ENCODE measurements around the gene GALNT1.

Gene GALNT1

DNA sequence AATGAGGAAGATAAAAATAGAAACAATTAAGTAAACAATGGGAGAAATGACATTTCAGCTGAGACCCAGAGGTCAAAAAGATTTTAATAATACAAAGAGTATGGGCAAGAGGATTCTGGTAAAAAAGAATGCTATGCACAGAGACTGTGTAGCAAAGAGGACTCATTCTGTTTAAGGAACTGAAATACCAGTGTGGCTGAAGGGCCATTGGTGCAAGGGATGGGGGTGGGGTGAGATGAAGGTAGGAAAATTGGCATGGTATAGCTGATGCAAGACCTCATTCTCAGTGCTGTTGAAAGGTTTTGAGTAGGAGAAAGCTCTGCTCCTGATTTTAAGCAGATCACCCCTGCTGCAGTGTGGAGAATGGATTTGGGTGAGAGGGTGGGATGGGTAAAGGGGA, 10.8 kb downstream of the GALNT1 start:
- peak; percentile 25 for DNase-seq (ENCODE audit: low read depth)

DNA sequence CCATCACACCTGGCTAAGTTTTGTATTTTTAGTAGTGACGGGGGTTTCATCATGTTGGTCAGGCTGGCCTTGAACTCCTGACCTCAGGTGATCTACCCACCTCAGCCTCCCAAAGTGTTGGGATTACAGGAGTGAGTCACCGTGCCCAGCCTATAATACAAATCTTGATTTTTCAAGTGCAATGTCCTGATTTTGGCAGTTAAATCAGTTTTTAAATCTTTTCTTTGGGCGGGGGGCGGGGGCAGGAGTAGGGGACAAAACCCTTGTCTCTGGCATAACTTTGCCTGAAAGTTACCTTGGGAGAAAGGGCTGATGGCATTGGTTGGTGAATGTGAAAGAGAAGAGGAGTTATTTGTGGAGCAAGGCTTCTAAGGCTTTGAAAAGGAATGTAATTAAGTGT, 12.3 kb downstream of the GALNT1 start:
- DNase-seq (ENCODE audit: low read depth) = no peak
- TF ChIP-seq, protein P1, sequence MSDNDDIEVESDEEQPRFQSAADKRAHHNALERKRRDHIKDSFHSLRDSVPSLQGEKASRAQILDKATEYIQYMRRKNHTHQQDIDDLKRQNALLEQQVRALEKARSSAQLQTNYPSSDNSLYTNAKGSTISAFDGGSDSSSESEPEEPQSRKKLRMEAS (IDR thresholded peaks at IDR 0.05; ENCODE audit: low read depth, low read length) = no peak
- H3K4me3 ChIP-seq (ENCODE audit: low read depth, low read length) = no peak overlapping the region

More for the DNA sequence above, 10.8 kb downstream of the GALNT1 start:
- no peak for TF ChIP-seq POLR2A (IDR thresholded peaks at IDR 0.05; ENCODE audit: extremely low read depth, insufficient read length)
- TF ChIP-seq, protein P2, sequence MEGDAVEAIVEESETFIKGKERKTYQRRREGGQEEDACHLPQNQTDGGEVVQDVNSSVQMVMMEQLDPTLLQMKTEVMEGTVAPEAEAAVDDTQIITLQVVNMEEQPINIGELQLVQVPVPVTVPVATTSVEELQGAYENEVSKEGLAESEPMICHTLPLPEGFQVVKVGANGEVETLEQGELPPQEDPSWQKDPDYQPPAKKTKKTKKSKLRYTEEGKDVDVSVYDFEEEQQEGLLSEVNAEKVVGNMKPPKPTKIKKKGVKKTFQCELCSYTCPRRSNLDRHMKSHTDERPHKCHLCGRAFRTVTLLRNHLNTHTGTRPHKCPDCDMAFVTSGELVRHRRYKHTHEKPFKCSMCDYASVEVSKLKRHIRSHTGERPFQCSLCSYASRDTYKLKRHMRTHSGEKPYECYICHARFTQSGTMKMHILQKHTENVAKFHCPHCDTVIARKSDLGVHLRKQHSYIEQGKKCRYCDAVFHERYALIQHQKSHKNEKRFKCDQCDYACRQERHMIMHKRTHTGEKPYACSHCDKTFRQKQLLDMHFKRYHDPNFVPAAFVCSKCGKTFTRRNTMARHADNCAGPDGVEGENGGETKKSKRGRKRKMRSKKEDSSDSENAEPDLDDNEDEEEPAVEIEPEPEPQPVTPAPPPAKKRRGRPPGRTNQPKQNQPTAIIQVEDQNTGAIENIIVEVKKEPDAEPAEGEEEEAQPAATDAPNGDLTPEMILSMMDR (IDR thresholded peaks at IDR 0.05; ENCODE audit: low read depth, low read length) = no peak
- no peak overlapping the region for H3K4me3 ChIP-seq (ENCODE audit: low read depth, low read length)

DNA sequence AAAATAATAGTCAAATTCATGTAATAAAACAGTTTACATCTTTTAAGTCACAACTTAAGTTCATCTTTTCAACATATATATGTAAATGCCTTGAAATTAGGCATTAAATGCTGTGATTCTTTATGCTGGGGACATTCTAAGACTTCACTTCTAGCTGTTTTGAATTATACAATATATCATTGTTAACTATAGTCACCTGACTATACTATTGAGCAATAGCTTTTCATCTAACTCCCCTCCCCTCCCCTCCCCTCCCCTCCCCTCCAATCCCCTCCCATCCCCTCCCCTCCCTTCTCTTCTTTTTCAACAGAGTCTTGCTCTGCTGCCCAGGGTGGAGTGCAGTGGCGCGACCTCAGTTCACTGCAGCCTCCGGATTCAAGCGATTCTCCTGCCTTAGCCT, 16.2 kb downstream of the GALNT1 start:
- H3K4me3 ChIP-seq (ENCODE audit: low read depth, low read length) = no peak overlapping the region
- no peak for DNase-seq (ENCODE audit: low read depth)
- TF ChIP-seq MYC (IDR thresholded peaks at IDR 0.05; ENCODE audit: low read depth, low read length) (no peak), POLR2A (IDR thresholded peaks at IDR 0.05; ENCODE audit: extremely low read depth, insufficient read length) (no peak)
- TF ChIP-seq, protein P2 (IDR thresholded peaks at IDR 0.05; ENCODE audit: low read depth, low read length) = no peak
- TF ChIP-seq, protein P1 (IDR thresholded peaks at IDR 0.05; ENCODE audit: low read depth, low read length) = no peak

DNA sequence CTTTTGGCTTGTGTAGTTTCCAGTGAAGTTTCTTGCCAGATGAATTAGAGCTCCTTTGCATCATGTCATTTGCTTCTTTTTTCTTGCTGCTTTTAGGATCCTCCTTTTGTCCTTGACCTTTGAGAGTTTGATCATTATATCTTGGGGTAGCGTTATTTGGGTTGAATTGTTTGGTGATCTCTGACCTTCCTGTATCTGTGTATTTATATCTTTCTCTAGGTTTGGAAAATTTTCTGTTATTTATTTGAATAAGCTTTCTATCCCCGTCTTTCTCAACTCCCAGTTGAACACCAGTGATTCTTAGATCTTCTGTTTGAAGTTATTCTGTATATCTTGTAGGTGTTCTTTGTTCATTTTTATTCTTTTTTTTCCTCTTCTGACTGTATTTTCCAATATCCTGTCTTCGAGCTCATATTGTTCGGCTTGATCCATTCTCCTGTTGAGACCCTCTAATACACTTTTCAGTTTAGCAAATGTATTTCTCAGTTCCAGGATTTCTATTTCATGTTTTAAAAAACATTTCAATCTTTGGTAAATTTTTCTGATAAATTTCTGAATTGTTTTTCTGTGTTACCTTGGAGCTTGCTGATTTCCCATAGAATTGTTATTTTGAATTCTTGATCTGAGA, 20.8 kb downstream of the GALNT1 start:
- no peak for TF ChIP-seq POLR2A (IDR thresholded peaks at IDR 0.05; ENCODE audit: extremely low read depth, insufficient read length)
- TF ChIP-seq, protein P1 (IDR thresholded peaks at IDR 0.05; ENCODE audit: low read depth, low read length) = no peak
- DNase-seq (ENCODE audit: low read depth) = no peak

DNA sequence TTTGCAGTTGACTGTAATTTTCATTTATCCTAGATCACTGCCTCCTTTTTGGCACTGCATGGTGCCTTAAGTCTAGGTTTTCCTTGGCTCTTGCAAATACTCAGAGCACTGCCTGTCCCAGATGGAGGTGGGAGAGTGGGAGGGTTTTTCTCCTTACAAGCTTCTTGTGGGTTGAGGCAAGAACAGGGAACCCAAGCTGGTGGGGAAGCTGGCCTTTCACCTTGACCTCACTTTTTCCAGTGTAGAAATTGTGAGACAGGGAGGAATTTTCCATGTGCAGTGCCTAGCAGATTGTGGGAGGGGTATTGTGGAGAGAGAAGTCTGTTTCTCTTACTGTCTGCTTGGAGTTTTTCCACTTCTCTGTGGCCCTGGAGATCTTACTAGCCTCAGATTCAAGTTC, 21.5 kb downstream of the GALNT1 start:
- TF ChIP-seq POLR2A (IDR thresholded peaks at IDR 0.05; ENCODE audit: extremely low read depth, insufficient read length) (no peak), MYC (IDR thresholded peaks at IDR 0.05; ENCODE audit: low read depth, low read length) (no peak)
- TF ChIP-seq, protein P2 (IDR thresholded peaks at IDR 0.05; ENCODE audit: low read depth, low read length) = no peak
- TF ChIP-seq, protein P1 (IDR thresholded peaks at IDR 0.05; ENCODE audit: low read depth, low read length) = no peak
- H3K4me3 ChIP-seq (ENCODE audit: low read depth, low read length) = no peak overlapping the region
- no peak for DNase-seq (ENCODE audit: low read depth)

More for the DNA sequence above, 20.8 kb downstream of the GALNT1 start:
- H3K4me3 ChIP-seq (ENCODE audit: low read depth, low read length) = no peak overlapping the region

DNA sequence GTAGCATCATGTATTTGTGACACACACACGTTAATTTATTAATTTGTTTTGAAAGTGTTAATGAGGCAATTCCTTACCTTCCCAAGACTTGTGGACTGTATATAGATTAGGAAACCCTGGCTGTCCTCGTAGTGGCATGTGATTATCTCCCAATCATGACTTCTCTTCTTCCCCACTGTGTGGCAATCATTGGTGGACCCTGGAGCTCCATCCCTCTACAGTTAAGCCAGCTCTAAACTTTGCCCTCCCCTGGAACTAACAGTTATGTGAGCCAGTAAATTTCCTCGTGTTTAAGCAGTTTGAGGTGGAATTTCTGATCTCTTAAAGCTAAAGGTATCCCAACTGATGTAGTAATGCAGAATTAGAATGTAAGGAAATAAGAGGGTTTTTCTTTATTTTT, 22.0 kb downstream of the GALNT1 start:
- TF ChIP-seq, protein P2 (IDR thresholded peaks at IDR 0.05; ENCODE audit: low read depth, low read length) = no peak
- TF ChIP-seq, protein P1 (IDR thresholded peaks at IDR 0.05; ENCODE audit: low read depth, low read length) = no peak
- TF ChIP-seq MYC (IDR thresholded peaks at IDR 0.05; ENCODE audit: low read depth, low read length) = no peak
- TF ChIP-seq POLR2A (IDR thresholded peaks at IDR 0.05; ENCODE audit: extremely low read depth, insufficient read length) = no peak
- H3K4me3 ChIP-seq (ENCODE audit: low read depth, low read length) = no peak overlapping the region
- no peak for DNase-seq (ENCODE audit: low read depth)

DNA sequence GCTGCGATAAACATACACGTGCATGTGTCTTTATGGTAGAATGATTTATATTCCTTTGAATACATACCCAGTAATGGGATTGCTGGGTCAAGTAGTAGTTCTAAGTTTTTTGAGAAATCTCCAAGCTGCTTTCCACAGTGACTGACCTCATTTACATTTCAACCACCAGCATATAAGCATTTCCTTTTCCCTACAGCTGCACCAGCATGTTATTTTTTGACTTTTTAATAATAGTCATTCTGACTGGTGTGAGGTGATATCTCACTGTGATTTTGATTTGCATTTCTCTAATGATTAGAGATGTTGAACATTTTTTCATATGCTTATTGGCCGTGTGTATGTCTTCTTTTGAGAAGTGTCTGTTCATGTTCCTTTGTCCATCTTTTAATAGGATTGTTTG, 22.8 kb downstream of the GALNT1 start:
- no peak for TF ChIP-seq POLR2A (IDR thresholded peaks at IDR 0.05; ENCODE audit: extremely low read depth, insufficient read length)
- TF ChIP-seq, protein P1 (IDR thresholded peaks at IDR 0.05; ENCODE audit: low read depth, low read length) = no peak
- TF ChIP-seq, protein P2 (IDR thresholded peaks at IDR 0.05; ENCODE audit: low read depth, low read length) = no peak
- TF ChIP-seq MYC (IDR thresholded peaks at IDR 0.05; ENCODE audit: low read depth, low read length) = no peak
- DNase-seq (ENCODE audit: low read depth) = no peak
- H3K4me3 ChIP-seq (ENCODE audit: low read depth, low read length) = no peak overlapping the region
